Hematopoietic multipotent progenitor cell (in vitro differentiated cells): ENCODE results near the gene EGFL7. TPM values are rescaled to one million over a fixed set of nuclear protein-coding genes. Genes with fewer than 3 reads are reported as not detected.

Experiments used
- DNase-seq, 3 donors: peaks; one replicate each; pipeline ENCODE4 v3.0.0-alpha.2; 2011 to 2015; ENCODE audit warnings: low read depth in 2 of 3, low spot score in 2 of 3
- total RNA-seq: library from RNA; depleted of rRNA; stranded (reverse); fragments of >200 nt; gene quantifications from one replicate; pipeline ENCODE4 v1.2.3, GENCODE V29; 2012

EGFL7 gene
- total RNA-seq, 1 donor = 272 TPM

DNA sequence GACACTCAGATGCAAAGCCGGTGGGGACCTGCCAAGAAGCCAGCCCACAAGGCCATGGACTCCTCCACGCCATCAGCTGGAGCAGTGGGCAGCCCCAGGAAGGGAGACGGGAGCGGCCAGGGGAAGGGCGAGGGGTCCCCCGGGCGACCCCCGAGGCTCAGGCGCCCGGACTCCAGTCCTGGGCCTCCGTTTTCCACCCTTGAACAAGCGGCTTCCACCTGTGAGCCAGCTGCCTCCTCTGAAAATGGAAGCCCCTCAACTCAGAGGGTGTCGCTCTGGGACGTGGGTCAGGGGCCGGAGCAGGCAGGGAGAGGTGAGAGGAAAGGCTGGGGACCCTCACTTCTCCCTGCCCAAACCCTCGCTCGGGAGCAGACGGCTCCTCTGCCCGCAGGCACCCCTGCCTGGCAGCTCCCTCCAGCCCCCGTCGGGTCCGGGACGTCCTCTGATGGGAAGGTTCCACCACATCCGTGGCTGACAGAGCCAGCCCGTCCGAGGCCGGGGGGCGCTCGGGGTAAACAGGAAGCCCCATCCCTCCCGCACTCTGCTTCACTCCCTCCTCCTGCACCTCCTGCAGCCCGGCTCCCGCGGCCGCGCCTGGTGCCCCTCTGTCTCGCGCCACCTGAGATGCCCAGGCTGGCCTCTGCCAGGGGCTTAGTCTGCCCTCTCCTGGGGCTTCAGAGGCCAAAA, 3.7 kb upstream of the EGFL7 start:
- DNase-seq = peak in 1 of 3 donors; percentile 52

DNA sequence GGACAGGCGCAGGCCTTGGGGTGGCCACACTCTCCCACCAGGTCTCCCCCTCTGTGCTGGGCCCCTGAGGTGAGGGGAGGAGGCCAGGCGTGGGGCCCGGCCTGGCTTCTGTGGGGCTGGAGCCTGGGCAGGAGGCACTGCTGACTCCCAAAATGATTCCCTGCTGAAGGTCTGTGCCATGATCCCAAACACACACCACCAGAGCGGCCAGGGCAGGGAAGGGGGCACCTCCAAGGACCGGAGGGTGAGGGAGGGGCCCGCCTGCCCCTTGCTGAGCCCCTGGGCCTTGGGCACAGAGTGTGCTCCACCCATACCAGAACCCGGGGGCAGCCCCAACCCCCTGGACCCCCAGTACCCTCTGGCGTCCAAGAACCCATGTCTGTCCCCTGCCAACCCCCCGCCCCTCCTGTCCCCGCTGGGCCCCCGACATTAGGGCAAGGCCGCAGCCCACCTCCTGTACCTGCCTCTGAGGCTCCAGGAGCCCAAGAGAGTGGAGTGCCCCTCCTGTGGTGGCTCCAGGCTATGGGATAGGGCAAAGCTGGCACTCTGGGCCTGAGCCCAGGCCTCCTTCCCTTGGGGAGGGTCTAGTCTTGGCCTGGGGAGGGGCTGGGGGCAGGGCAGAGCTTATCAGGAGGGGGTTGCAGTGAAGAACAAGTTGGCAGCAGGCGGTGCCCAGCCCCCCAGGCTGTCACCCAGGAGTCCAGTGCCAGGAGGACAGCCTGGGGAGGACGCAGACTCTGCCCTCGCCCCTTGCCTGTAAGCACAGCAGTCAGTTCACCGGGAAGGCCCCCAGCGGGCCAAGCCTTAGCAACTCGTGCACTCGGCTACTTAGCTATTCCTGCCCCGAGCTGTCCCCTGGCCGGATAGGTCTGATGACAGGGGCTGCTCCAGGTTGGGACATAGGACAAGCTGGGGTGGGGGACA, 2.6 kb upstream of the EGFL7 start:
- peak in 1 of 3 donors; percentile 17 for DNase-seq

DNA sequence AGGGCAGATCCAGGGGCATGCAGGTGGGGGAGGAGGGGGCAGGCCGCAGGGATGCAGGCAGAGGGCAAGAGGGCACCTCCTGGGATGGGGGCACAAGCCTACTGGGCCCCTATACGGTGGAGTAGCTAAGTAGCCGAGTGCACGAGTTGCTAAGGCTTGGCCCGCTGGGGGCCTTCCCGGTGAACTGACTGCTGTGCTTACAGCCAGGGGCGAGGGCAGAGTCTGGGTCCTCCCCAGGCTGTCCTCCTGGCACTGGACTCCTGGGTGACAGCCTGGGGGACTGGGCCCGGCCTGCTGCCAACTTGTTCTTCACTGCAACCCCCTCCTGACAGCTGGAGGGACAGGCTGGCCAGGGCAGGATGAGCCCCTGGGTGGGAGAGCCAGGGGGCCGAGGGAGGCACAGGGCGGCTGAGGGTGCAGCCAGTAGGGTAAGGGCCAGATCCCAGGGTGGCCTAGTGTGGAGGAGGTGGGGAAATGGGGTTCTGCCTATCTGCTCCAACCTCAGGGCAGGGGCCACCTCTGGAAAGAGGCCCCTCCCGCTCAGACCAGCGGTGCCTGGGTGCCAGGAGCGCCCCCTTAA, 1.7 kb upstream of the EGFL7 start:
- no peak for DNase-seq

DNA sequence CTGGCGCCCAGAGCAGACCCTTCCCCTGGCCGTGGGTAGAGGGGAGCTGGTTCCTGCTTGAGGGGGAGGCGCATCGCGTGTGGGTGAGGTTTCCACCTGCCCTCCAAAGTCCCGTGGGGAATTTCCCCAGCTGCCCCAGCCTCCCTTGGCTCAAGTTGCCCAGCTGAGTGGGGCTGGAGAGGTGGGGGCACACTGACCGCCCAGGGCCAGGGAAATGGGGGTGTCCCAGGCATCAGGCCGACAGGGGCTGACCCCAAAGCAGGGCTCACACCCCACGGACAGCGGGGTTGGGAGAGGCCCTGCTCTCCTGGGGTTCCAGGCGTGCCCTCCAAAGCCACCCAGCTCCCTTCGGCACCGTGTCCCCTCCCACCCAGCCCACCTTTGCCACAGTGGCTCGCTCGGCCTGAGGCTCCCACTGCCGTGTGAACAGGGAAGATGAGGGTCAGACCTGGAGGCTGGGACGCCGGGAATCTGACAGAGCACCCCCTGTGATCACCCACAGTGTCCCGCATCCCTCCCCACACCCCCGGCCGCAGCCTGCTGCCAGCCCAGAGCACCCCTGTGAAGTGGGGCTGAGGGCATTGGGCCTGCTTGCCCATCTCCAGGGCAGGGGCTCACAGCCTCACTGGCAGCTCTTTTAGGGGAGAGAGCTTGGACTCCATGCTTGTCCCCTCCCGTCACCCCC, 933 bp upstream of the EGFL7 start:
- no peak for DNase-seq

DNA sequence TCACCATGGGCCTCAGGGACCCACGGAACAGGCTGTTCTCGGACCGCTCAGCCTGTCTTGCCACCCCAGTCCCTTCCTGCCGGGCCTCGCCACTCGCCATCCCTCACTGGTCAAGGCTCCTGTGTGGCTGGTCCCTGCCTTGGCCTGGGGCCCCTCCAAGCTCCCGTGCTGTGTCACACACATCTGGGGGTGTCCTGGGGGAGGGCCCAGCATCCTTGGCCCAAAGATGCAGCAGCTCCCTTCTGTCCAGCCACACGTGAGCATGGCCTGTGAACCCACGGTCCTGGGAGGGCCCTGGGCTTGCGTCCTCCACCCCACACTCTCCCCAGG, 425 bp upstream of the EGFL7 start:
- DNase-seq = no peak

DNA sequence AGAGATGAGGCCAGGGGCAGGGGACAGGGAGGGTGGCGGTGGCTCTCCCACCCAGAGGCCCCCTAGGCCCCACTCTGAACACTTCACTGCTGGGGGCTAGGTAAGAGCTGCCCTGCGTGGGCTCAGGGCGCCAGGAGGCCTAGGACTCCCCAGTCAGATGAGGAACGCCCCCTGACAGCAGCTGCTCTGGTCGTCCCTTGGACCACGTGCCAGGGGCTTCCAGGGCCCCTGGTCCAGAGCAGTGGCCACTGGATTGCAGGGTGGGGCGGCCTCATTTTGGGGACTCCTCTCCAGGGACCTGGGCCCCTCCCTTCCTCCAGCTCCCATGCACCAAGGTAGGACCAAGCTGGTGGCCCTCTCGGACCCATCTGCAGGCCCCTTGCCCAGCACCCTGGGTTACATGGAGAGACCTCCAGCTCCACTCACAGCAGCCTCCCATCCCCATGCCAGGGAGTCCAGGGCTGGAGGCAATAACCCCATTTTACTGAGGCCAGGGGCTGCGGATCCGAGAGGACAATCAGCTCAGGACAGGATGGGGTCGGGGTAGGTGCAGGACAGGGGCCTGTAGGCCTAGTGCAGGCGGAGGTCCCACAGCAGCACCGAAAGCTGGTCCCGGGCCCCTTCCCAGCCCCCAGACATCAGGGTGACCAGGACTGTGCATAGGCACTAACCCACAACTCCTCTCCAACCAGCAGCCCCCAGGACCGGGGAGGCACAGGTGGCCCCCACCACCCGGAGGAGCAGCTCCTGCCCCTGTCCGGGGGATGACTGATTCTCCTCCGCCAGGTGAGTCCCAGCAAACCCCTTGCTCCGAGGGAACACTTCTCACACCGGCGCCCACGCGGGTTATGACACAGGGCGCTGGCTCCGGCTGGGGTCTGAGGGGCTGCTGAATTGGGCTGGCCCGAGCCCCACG, 1.5 kb downstream of the EGFL7 start:
- no peak for DNase-seq

DNA sequence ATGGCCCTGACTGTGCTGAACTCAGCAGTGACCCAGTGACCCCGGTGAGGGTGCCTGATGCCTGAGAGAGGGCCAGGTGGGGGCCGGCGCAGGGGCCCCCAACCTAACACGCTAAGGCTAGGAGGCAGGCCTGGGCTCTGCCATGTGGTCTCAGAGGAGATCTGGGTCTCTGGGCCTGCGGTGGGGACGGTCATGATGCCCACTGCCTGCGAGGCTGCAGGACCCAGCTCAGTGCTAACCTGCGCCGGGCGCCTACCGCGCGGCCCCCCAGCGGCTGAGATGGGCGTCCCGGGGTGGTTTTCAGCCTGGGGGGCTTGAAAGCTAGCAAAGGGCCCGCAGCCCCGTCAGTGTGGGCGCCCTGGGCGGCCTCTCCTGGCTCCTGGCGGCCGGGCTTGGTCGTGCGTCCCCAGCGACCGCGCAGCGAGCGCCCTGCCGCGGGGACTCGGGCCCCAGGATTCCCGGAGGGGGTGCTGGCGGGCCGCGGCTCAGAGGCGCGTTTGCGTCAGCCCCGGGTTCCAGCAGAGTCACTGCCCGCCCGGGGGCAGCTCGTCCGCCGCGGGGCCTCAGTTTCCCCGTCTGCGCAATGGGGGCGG, 2.5 kb downstream of the EGFL7 start:
- DNase-seq = peak in 1 of 3 donors; percentile 62

DNA sequence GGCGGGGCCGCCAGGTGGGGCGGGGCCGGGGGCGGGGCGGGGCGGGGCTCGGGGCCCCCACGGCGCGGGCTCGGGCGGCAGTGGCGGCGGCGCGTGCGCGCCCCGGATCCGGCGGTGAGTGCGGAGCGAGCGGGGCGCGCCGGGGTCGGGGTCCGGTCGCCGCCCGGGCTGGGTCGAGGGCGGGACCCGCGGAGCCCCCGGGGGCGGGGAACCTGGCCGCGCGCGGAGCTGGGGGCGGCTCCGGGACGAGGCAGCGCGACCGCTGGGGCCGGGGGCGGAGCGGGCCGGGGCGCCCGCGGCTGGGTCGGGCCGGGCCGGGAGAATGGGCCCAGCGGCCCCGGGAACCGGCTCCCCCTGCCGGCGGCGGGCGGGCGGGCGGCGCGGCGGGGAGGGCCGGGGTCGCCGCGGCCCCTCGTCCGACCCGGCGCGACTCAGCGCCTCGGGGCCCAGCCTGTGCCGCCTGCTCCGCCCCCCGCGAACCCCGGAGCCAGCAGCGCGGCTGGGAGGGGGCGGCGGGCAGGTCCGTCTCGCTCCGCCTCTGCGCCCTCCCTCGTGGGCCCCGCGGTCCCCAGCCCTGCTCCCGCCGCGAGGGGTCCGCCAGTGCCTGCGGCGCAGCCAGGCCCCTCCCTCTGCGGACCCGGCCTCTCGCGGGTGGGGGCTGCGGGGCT, 3.1 kb downstream of the EGFL7 start:
- DNase-seq = no peak

DNA sequence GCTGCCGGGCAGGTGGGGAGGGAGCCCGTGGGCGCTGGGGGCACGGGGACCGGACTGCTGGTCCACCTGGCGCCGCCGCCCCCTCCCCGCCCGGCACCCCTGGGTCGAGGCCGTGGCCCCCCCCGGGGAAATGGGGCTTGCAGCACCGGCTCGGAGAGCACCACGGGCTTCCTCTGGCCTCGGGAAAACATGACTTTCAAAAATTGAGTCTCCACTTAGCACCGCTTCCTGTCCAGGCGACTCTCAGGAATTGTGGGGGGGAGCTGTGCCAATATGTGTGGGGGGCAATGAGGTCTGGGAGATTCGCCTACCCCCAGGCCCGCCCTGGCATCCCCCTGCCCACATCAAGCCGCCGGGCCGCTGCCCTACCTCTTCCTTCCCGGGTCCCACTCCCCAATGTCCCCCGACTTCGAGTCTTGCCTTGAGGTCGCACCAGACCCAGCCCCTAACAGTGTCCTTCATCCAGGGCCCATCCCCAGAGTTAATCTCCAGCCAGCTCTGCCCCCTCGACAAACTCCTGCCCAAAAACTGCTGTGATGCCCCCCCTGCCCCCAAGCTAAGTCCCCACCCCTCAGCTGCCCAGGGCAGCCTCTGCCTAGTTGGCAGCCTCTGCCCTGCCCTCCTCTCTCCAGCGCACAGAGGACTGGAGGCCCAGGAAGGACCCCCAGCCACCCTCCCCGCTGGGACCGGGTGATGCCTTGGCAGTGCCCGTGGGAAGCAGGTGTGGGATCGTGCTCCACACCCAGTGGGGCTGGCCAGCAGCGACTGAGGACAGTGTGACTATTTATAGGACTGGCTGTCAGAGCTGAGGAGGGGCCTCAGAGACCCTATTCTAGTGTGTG, 3.9 kb downstream of the EGFL7 start:
- DNase-seq = no peak

DNA sequence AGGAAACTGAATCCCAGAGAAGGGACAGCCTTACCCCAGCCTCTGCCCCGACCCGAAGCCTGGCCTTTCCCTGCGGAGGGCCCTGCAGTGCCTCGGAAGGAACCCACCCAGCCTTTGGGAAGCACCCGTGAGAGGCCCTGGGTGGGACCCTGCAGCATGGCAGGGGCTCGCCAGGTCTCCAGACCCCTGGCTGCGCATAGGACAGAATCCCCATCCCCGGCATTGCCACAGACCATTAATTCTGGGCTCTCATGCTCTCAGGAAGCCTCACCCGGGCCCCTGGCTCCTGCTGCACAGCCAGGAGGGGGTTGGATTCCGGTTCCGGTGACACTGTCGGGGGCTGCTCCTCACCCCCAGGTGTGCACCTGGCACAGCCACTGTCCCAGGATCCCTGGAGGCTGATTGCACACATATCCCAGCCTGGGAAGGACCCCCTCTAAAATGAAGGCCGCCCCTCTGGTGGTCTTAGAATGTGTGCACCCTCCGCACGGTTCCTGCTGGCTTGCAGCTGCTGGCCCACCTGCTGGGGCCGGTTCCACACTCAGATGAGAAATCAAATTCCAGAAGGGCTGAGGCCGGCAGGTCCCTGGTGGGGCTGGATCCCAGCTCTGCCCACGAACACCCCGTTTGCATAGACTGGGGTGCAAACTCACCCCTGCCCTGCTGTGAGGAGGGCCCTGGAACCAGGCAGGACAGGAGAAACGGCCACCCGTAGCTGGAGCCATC, 4.7 kb downstream of the EGFL7 start:
- DNase-seq = no peak

DNA sequence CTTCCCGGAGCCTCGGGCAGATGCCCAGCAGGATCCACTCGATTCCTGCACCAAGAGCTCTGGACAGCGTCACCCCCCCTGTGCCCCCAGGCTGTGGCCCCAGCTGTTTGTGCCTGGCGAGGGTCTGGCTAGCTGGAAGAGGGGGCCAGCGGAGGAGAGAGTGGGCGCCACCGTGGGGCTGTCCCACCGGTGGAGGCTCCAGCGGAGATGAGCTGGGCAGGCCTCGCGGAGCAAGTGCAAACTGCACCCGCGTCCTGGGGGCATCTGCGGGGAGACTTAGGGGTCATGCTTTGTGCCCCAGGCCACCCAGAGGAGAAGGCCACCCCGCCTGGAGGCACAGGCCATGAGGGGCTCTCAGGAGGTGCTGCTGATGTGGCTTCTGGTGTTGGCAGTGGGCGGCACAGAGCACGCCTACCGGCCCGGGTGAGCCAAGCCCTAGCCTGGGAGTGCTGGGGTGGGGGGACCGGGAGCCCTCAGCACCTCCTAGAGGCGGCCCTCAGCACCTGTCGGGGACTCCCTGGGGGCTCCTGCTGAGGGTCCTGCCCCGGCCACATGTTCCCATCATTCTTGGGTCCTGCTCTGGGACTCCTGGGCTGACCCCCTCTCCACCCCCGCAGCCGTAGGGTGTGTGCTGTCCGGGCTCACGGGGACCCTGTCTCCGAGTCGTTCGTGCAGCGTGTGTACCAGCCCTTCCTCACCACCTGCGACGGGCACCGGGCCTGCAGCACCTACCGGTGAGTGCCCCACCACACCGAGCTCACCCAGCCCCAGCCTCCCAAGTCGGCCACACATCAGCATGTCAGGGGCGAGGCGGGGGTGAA, 5.4 kb downstream of the EGFL7 start:
- no peak for DNase-seq

DNA sequence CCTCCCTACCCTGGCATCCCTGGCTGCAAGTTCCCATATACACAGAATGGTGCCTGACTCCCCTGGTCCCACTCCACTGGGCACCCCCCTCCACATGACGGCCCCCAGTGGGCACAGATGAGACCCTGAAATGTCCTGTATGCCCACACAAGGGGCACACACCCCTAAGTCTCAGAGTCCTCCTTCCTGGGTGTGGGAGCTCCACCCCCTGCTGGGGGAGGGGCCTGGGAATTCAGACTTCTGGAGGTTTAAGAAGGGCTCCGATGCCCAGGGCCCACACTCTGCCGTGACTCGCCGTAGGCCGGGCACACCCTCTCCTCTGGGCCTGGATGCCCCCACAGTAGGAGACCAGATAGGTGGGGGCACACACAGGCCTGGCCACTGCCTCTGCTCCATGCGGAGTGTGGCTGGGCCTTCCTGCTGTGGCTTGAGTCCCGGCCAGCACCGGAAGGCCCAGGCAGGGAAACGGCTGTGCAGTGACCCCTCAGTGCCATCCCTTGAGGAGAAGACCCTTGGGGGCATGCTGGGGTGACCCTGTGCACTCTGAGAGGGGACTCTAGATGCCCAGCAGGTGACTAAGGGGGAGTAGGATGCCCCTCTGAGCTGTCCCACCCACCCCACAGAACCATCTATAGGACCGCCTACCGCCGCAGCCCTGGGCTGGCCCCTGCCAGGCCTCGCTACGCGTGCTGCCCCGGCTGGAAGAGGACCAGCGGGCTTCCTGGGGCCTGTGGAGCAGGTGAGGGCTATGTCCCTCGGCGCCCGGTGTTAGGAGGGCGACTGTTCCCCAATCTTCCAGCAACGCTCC, 6.5 kb downstream of the EGFL7 start:
- no peak for DNase-seq

DNA sequence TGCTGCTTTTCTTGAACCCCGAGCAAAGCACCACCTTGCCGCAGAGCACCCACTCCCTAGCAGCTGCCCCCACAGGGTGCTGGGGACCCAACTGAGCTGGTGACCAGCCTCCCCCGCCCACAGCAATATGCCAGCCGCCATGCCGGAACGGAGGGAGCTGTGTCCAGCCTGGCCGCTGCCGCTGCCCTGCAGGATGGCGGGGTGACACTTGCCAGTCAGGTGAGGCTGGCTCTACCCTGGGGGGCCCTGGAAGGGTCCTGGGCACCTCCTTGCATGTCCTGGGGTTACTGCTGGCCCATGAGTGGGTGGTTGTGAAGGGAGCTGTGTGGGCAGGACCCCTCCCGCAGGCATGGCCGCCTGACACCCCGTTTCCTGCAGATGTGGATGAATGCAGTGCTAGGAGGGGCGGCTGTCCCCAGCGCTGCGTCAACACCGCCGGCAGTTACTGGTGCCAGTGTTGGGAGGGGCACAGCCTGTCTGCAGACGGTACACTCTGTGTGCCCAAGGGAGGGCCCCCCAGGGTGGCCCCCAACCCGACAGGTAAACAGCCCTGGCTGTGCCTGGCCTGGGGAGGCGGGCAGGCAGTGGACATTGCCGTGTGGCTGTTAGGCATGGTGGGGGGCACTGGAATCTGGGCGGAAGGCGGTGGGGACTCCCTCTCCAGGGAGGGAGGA, 7.2 kb downstream of the EGFL7 start:
- DNase-seq = peak in 1 of 3 donors; percentile 59

DNA sequence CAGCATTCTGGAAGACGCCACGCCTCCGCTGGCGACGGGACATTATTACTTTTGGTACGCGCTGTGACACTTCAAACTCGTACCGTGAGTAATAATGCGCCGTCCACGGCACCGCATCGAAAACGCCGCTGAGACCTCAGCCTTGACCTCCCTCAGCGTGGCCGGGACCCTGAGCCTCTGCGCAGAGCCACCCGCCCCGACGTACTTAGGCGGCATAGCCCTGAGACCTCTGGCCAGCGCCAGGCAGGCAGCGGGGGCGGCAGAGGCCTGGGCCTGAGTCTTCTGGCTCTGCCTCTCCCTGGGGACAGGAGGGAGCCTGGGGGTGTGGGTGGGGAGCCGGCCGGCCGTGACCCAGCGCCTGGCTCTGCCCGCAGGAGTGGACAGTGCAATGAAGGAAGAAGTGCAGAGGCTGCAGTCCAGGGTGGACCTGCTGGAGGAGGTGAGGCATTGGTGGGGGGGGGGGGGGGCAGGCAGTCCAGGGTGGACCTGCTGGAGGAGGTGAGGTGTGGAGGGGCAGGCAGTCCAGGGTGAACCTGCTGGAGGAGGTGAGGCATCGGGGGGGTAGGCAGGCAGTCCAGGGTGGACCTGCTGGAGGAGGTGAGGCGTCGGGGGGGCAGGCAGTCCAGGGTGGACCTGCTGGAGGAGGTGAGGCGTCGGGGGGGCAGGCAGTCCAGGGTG, 8.0 kb downstream of the EGFL7 start:
- DNase-seq = no peak

DNA sequence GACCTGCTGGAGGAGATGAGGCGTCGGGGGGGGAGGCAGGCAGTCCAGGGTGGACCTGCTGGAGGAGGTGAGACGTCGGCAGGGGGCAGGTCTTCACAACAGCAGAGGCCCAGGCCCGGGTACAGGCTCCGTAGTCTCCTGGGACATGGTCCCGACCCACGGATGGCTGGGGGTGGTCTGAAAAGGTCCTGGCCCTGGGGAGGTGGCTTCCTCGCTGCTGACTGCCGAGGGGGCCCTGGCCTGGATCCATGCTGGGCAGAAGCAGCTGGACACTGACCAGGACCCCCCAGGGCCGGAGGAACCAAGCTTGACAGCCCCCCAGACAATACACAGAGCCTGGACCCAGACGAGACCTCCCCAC, 8.5 kb downstream of the EGFL7 start:
- no peak for DNase-seq
